Stimulated activated CD8-positive, alpha-beta memory T cell treated with anti-CD3 and anti-CD28 coated beads, Interleukin-7, amount 100 ng/mL, for 24 hours (primary cell): Measurements from ENCODE around the gene ADGRD2.

Source experiments
- DNase-seq: peaks from one replicate; pipeline ENCODE4 v3.0.0-alpha.2; 2020; ENCODE audit warnings: low read depth

Gene ADGRD2

GRCh38 chr9:124479947-124480620 is 29.8 kb downstream of the ADGRD2 start:
- DNase-seq = no peak

- DNase-seq = no peak
Observed at GRCh38 chr9:124480621-124480981, 30.4 kb downstream of the ADGRD2 start.

DNA sequence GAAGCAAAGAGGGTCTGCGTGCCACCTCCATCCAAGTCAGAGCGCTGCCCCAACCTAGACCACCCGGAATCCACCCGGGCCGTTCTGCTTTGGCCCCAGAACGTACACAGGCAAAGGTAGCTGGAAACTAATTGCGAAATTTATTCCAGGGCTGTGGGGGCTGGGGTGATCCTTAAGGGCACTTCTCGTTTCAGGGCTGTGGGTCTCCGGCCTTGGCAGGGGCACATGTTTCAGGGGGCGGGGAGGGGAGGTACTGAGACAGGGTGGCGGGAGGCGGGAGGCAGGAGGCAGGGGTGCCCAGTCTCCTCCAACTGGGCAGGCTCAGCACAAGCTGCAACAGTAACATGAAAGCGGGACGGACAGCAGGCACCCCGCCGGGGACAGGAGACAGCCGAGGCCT is 30.9 kb downstream of the ADGRD2 start:
- no peak for DNase-seq

- DNase-seq = no peak
Observed at GRCh38 chr9:124482431-124483031, 32.3 kb downstream of the ADGRD2 start.

DNA sequence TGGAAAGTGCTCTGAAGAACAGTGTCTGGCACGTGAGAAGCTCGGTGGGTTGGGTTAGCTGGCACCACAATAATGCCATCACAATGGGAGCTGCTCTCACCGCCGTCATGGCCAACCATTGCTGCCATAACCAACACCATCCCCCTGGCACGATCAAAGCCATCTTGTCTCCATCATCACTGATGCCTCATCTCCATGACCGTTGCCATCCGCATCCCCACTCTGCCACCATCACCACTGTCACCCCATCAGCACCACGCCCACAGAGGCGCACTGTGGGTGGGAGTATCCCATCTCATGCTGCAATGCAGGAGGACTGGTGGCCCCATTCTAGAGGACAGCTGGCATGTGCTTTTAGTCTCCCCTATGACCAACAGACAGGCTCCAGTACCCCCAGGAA is 33.2 kb downstream of the ADGRD2 start:
- no peak for DNase-seq

DNA sequence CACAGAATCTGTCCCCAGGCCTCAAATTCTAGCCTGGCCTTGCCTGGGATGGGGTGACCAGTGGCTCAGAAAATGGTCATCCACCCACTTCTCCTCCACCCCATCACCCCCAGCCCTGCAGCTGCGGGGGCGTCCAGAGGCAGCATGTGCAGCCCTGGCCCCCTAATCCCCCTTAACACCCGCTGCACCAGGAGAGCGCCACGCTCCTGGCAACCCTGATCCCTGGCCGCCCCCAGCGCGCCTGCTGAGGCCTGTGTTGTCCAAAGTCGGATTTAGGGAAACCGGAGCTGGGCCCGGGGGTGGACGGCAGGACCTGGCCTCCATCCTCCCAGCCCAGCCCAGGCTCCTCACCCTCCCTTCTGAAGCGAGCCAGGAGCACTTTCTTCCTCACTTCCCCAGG is 35.0 kb downstream of the ADGRD2 start:
- no peak for DNase-seq

GRCh38 chr9:124485936-124486335 is 35.7 kb downstream of the ADGRD2 start:
- no peak for DNase-seq

- no peak for DNase-seq
Observed at GRCh38 chr9:124486778-124487259, 36.6 kb downstream of the ADGRD2 start.

- no peak for DNase-seq
Observed at GRCh38 chr9:124487260-124488182, 37.3 kb downstream of the ADGRD2 start.

- DNase-seq = no peak
Observed at GRCh38 chr9:124488641-124489210, 38.5 kb downstream of the ADGRD2 start.

GRCh38 chr9:124489222-124489621 is 39.0 kb downstream of the ADGRD2 start:
- no peak for DNase-seq

DNA sequence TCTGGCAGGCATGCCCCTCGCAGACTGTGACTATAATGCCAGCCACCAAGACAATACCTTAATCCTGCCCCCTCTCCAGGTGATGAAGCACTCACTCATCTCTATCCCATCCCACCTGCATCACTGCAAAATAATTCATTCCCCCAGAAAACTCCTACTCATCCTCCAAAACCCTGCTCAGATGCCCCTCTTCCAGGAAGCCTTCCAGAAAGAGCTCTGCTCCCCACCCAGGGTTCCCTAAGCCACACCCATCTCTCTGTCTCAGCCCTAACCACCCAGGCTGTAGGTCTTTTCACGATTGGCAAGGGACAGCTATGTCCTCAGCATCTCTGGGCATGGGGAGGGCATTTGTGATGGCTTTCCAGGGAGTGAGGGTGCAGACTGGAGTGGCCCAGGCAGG is 39.8 kb downstream of the ADGRD2 start:
- DNase-seq = no peak

DNA sequence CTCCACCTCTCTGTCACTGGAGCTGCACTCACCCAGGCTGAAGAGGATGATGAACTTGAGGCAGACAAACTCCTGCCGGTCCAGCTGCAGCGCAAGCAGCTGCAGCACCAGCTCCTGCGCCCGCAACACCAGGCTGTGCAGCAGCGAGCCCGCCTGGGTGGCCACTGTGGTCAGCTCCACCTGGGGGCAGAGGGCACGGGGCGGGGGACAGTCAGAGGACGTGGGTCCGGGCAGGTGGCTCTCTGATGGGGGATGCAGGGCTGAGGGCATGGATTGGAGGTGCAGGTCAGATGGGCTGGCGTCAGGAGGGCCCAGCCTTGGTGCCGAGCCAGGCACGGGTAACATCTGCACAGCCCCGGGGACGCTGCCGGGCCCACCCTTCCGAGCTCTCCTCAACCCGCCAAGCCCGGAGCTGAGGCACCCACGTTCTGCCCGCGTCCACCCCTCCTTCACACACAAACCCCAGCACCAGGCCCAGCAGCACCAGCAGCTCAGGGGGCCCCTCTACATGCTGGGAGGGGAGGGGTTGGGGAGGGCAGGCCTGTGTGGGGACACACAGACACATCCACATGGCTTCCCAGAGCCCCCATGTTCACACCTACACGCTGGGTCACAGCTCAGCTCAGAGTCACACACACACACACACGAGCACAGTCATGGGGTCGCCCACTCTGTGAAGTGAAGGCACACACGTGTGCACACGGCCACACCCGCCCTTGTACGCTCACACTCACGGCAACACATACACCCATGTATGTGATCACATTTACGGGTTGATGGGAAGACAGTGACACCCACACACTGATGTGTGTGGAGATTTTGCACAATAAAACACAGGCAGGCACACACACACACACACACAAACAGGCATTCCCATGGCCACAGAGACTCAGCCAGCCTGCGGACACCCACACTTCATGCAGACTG is 41.1 kb downstream of the ADGRD2 start:
- no peak for DNase-seq

- DNase-seq = no peak
Observed at GRCh38 chr9:124492818-124493217, 42.6 kb downstream of the ADGRD2 start.

- DNase-seq = no peak
Observed at GRCh38 chr9:124493218-124493617, 43.0 kb downstream of the ADGRD2 start.

- DNase-seq = no peak
Observed at GRCh38 chr9:124493794-124494479, 43.7 kb downstream of the ADGRD2 start.

GRCh38 chr9:124495126-124496074 is 45.1 kb downstream of the ADGRD2 start:
- DNase-seq = no peak

DNA sequence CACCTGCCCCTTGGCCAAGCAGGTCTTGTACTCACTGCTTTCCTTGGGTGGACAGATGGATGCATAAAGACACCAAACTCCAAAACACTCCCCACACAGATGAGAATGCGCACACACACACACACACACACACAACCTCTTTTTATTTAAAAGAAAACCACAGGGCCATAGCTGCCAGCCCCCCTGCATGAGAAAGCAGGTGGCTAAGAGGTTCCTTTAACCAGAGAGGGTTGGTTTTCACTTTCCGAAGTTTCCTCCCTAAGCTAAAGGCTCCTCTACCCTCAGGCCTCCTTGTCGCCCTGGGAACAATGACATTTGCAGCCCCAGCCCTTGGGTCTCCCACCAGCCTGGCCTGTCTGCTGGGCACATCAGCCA is 45.8 kb downstream of the ADGRD2 start:
- no peak for DNase-seq

DNA sequence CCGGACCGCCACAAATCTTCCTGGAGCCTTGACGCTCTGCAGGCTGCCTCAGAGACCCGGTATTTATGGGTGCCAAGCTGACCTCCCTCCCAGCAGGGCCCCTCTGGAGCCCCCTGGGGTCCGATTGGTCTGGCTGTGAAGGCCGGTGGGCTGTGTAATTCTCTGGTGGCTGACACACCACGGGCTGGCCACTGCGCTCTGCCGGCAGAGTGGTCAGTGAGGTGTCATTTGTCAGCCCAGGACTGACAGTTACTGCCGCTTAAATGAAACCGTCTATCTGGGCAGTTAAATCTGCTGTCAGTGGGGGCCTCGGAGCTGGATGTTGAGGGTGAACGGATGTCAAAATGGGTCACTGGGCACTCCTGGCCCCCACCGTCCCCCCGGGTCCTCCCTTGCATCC is 46.2 kb downstream of the ADGRD2 start:
- DNase-seq = no peak

- no peak for DNase-seq
Observed at GRCh38 chr9:124497441-124497840, 47.2 kb downstream of the ADGRD2 start.
